HepG2 (cell line): Measurements from ENCODE around the gene ENPP7. TPM values are rescaled to one million over a fixed set of nuclear protein-coding genes. Genes with fewer than 3 reads are reported as not detected.

Source experiments
- BRCA1 ChIP-seq: sonication (generic); formaldehyde crosslinking; IDR thresholded peaks from 2 replicates; pipeline ENCODE4 v1.4.0; 2020; ENCODE audit warnings: missing genetic modification reagents
- CC2D1A ChIP-seq: sonication (generic); formaldehyde crosslinking; IDR thresholded peaks from 2 replicates; pipeline ENCODE4 v1.8.1; 2023; ENCODE audit warnings: mild to moderate bottlenecking, missing genetic modification reagents
- MEF2D ChIP-seq: sonication (generic); formaldehyde crosslinking; IDR thresholded peaks from 2 replicates; pipeline ENCODE4 v1.5.1; 2020; ENCODE audit warnings: mild to moderate bottlenecking, missing genetic modification reagents
- XBP1 ChIP-seq: sonication (generic); formaldehyde crosslinking; IDR thresholded peaks from 2 replicates; pipeline ENCODE4 v1.5.0; 2020; ENCODE audit warnings: missing genetic modification reagents
- ZNF263 ChIP-seq: sonication (generic); formaldehyde crosslinking; IDR thresholded peaks from 2 replicates; pipeline ENCODE4 v1.4.0; 2020; ENCODE audit warnings: missing genetic modification reagents
- ZNF333 ChIP-seq: sonication (generic); formaldehyde crosslinking; IDR thresholded peaks from 2 replicates; pipeline ENCODE4 v1.4.0; 2020; ENCODE audit warnings: mild to moderate bottlenecking, missing genetic modification reagents, borderline replicate concordance
- ZNF484 ChIP-seq: sonication (generic); formaldehyde crosslinking; IDR thresholded peaks from 2 replicates; pipeline ENCODE4 v1.5.1; 2020; ENCODE audit warnings: mild to moderate bottlenecking, low read depth, missing genetic modification reagents, borderline replicate concordance
- ZNF678 ChIP-seq: sonication (generic); formaldehyde crosslinking; IDR thresholded peaks from 2 replicates; pipeline ENCODE4 v1.4.0; 2020; ENCODE audit warnings: mild to moderate bottlenecking, missing genetic modification reagents
- ZNF816 ChIP-seq: sonication (generic); formaldehyde crosslinking; IDR thresholded peaks from 2 replicates; pipeline ENCODE4 v1.8.0; 2022; ENCODE audit warnings: missing genetic modification reagents, mild to moderate bottlenecking, borderline replicate concordance
- polyA plus RNA-seq, 8 experiments: library from polyadenylated mRNA; depleted of rRNA in 3 of 8; stranded (reverse) in 7 of 8; unstranded in 1 of 8; fragments of >200 nt; fragmentation: Illumina TruSeq in 4 of 8; extraction: Trizol in 4 of 8; gene quantifications; 2 replicates each; pipeline versions ENCODE4 v1.2.1 to v1.2.3, GENCODE V29; 2011 to 2016; ENCODE audit warnings: low read depth in 4 of 8, missing spikeins in 1 of 8, mixed read lengths in 1 of 8; ENCODE audit not compliant: insufficient read depth in 1 of 8
- total RNA-seq, 5 experiments: library from RNA; depleted of rRNA; stranded (reverse); fragments of >200 nt; fragmentation: Illumina TruSeq; extraction: Trizol; gene quantifications; 2 replicates each; pipeline ENCODE4 v1.2.3, GENCODE V29; 2016; ENCODE audit warnings: low read depth in 1 of 5
- TF ChIP-seq, protein P1 (sequence below): fragments of 450-650 bp; IDR thresholded peaks from 2 replicates; pipeline ENCODE4 v1.6.1; 2017
- TF ChIP-seq, protein P2 (sequence below): IDR thresholded peaks from 2 replicates; pipeline ENCODE4 v1.6.1; 2012; ENCODE audit warnings: inconsistent platforms
- TF ChIP-seq, protein P3 (sequence below): sonication (generic); formaldehyde crosslinking; IDR thresholded peaks from 2 replicates; pipeline ENCODE4 v1.9.0; 2021; ENCODE audit warnings: missing genetic modification reagents, borderline replicate concordance
- TF ChIP-seq, protein P4 (sequence below): sonication (generic); formaldehyde crosslinking; IDR thresholded peaks from 2 replicates; pipeline ENCODE4 v1.4.0; 2020; ENCODE audit warnings: missing genetic modification reagents; ENCODE audit errors: not compliant biosample characterization
- TF ChIP-seq, protein P5 (sequence below), 2 experiments: fragments of 450-650 bp in 1 of 2; sonication (generic) in 1 of 2; formaldehyde crosslinking in 1 of 2; IDR thresholded peaks; 2 replicates each; pipeline versions ENCODE4 v1.6.1 to v1.8.0; 2016 to 2022; ENCODE audit warnings: antibody characterized with exemption in 1 of 2, mild to moderate bottlenecking in 1 of 2, missing genetic modification reagents in 1 of 2

Gene ENPP7
- total and polyA plus RNA-seq, 2 of the 13 experiments (the other 11 are each of a cell fraction or from before 2014, with no cell fraction given), result 1.1 to 2.2 TPM

DNA sequence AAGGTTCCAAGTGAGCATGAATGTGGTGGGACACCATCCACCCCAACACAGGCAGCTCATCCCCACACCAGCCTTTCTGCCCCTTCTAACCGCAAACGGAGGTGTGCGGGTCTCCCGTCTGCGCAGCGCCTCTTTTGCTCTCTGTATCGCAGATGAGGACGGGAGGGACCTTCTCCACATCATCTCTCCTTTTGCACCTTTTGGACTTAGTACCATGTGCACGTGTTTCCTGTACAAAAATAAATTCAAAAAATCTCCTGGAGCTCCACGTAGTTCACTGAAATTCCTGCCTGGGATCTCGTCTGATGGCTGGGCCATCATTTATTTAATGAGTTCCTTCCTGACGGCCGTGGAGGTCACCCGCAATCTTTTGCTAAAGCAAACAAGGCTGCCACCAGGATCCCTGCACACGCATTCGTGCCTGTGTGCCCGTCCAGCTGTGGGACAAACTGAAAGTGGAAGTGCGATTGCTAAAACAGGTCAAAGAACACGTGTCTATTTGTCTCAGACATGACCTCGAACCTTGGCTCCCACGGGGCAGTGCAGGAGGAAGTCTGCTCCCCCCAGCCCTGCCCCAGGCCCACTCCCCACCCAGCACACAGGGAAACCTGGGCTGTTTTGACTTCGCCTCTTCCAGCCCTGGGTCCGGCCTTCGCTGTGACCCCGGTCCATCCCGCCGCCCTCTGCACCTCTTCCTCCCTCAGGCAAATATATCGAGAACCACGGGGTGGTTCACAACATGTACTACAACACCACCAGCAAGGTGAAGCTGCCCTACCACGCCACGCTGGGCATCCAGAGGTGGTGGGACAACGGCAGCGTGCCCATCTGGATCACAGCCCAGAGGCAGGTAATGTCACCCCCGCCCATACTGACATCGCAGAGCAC, 2.3 kb downstream of the ENPP7 start (continued):
- TF ChIP-seq, protein P1, sequence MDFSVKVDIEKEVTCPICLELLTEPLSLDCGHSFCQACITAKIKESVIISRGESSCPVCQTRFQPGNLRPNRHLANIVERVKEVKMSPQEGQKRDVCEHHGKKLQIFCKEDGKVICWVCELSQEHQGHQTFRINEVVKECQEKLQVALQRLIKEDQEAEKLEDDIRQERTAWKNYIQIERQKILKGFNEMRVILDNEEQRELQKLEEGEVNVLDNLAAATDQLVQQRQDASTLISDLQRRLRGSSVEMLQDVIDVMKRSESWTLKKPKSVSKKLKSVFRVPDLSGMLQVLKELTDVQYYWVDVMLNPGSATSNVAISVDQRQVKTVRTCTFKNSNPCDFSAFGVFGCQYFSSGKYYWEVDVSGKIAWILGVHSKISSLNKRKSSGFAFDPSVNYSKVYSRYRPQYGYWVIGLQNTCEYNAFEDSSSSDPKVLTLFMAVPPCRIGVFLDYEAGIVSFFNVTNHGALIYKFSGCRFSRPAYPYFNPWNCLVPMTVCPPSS, result no peak
- TF ChIP-seq ZNF484, result no peak
- TF ChIP-seq, protein P2, sequence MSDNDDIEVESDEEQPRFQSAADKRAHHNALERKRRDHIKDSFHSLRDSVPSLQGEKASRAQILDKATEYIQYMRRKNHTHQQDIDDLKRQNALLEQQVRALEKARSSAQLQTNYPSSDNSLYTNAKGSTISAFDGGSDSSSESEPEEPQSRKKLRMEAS, result peak; percentile 91
- TF ChIP-seq ZNF333, result no peak
- TF ChIP-seq ZNF816, result no peak
- TF ChIP-seq, protein P3, sequence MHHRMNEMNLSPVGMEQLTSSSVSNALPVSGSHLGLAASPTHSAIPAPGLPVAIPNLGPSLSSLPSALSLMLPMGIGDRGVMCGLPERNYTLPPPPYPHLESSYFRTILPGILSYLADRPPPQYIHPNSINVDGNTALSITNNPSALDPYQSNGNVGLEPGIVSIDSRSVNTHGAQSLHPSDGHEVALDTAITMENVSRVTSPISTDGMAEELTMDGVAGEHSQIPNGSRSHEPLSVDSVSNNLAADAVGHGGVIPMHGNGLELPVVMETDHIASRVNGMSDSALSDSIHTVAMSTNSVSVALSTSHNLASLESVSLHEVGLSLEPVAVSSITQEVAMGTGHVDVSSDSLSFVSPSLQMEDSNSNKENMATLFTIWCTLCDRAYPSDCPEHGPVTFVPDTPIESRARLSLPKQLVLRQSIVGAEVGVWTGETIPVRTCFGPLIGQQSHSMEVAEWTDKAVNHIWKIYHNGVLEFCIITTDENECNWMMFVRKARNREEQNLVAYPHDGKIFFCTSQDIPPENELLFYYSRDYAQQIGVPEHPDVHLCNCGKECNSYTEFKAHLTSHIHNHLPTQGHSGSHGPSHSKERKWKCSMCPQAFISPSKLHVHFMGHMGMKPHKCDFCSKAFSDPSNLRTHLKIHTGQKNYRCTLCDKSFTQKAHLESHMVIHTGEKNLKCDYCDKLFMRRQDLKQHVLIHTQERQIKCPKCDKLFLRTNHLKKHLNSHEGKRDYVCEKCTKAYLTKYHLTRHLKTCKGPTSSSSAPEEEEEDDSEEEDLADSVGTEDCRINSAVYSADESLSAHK (CRISPR knock-in tag), result no peak
- no peak for TF ChIP-seq XBP1 (CRISPR knock-in tag)
- TF ChIP-seq, protein P4, sequence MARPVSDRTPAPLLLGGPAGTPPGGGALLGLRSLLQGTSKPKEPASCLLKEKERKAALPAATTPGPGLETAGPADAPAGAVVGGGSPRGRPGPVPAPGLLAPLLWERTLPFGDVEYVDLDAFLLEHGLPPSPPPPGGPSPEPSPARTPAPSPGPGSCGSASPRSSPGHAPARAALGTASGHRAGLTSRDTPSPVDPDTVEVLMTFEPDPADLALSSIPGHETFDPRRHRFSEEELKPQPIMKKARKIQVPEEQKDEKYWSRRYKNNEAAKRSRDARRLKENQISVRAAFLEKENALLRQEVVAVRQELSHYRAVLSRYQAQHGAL (CRISPR knock-in tag), result no peak
- no peak; the same call in 1 of the 2 replicates for TF ChIP-seq MEF2D (CRISPR knock-in tag)
- no peak for TF ChIP-seq ZNF263 (CRISPR knock-in tag)
- TF ChIP-seq BRCA1 (CRISPR knock-in tag), result no peak
- TF ChIP-seq ZNF678 (CRISPR knock-in tag), result no peak
- TF ChIP-seq, protein P5, sequence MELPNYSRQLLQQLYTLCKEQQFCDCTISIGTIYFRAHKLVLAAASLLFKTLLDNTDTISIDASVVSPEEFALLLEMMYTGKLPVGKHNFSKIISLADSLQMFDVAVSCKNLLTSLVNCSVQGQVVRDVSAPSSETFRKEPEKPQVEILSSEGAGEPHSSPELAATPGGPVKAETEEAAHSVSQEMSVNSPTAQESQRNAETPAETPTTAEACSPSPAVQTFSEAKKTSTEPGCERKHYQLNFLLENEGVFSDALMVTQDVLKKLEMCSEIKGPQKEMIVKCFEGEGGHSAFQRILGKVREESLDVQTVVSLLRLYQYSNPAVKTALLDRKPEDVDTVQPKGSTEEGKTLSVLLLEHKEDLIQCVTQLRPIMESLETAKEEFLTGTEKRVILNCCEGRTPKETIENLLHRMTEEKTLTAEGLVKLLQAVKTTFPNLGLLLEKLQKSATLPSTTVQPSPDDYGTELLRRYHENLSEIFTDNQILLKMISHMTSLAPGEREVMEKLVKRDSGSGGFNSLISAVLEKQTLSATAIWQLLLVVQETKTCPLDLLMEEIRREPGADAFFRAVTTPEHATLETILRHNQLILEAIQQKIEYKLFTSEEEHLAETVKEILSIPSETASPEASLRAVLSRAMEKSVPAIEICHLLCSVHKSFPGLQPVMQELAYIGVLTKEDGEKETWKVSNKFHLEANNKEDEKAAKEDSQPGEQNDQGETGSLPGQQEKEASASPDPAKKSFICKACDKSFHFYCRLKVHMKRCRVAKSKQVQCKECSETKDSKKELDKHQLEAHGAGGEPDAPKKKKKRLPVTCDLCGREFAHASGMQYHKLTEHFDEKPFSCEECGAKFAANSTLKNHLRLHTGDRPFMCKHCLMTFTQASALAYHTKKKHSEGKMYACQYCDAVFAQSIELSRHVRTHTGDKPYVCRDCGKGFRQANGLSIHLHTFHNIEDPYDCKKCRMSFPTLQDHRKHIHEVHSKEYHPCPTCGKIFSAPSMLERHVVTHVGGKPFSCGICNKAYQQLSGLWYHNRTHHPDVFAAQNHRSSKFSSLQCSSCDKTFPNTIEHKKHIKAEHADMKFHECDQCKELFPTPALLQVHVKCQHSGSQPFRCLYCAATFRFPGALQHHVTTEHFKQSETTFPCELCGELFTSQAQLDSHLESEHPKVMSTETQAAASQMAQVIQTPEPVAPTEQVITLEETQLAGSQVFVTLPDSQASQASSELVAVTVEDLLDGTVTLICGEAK (IDR thresholded peaks at IDR 0.05), result no peak
- TF ChIP-seq, protein P5 (CRISPR knock-in tag; IDR thresholded peaks at IDR 0.05), result peak; percentile 59; the same call in 1 of the 2 replicates
- TF ChIP-seq CC2D1A (CRISPR knock-in tag), result no peak
